Activated gamma-delta T cell treated with anti-CD3 and anti-CD28 coated beads, Interleukin-2, amount 50 U/mL, for 16 hours (primary cell): ENCODE measurements around the gene GTF2H2.
"Not testable (repeated sequence)": the region's sequence is repeated elsewhere in the genome, so short reads cannot be mapped to it uniquely, and the experiment has no call there.

Experiments
- DNase-seq: peaks from one replicate; pipeline ENCODE4 v3.0.0-alpha.2; 2020; ENCODE audit warnings: low read depth

The GTF2H2 gene

GRCh38 chr5:71013575-71013974 lies 53.9 kb downstream of the GTF2H2 start:
- DNase-seq = no peak

GRCh38 chr5:71011194-71011792 lies 56.2 kb downstream of the GTF2H2 start:
- no peak for DNase-seq

DNA sequence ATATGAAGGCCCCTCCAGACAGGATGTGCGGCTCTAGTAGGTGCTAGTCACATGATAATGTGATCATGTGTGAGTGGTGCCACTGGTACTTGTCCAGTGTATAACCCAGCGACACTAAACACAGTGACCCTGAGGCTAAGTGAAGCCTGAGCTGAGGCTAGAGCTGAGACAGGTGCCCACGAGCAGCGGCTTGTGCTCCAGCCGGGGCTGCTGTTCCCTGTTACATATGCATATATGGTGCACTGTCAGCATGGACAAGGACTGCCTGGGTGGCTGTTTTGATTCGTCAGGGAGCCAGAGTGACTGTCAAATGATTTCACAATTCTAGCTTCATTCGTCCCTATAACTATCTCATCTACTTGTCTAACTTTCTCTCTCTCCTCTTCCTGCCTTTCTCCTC lies 60.5 kb downstream of the GTF2H2 start:
- DNase-seq = not testable (repeated sequence)
